HG02973 (cell line): ENCODE measurements around the gene ACVR1.

ENCODE experiments used
- ATAC-seq: cut with Tn5 transposase; IDR thresholded peaks from one replicate; pipeline ENCODE4 v1.9.1; 2021; ENCODE audit warnings: moderate library complexity; ENCODE audit not compliant: unreplicated experiment

Gene ACVR1

GRCh38 chr2:157800838-157801495 lies 75.2 kb downstream of the ACVR1 start:
- no peak for ATAC-seq

GRCh38 chr2:157793053-157793612 lies 83.0 kb downstream of the ACVR1 start:
- ATAC-seq, result no peak

GRCh38 chr2:157792335-157793052 lies 83.6 kb downstream of the ACVR1 start:
- ATAC-seq, result no peak

- no peak for ATAC-seq
Measured at GRCh38 chr2:157790780-157791179, 85.3 kb downstream of the ACVR1 start.

GRCh38 chr2:157789933-157790511 lies 86.1 kb downstream of the ACVR1 start:
- no peak for ATAC-seq

GRCh38 chr2:157789256-157789655 lies 86.9 kb downstream of the ACVR1 start:
- no peak for ATAC-seq

- ATAC-seq, result no peak
Measured at GRCh38 chr2:157788201-157788600, 87.9 kb downstream of the ACVR1 start.

- no peak for ATAC-seq
Measured at GRCh38 chr2:157787364-157787938, 88.7 kb downstream of the ACVR1 start.

GRCh38 chr2:157786663-157787363 lies 89.3 kb downstream of the ACVR1 start:
- no peak for ATAC-seq

GRCh38 chr2:157785866-157786662 lies 90.1 kb downstream of the ACVR1 start:
- ATAC-seq, result no peak

GRCh38 chr2:157785200-157785599 lies 90.9 kb downstream of the ACVR1 start:
- no peak for ATAC-seq

- no peak for ATAC-seq
Measured at GRCh38 chr2:157784823-157785175, 91.3 kb downstream of the ACVR1 start.

GRCh38 chr2:157784169-157784822 lies 91.8 kb downstream of the ACVR1 start:
- no peak for ATAC-seq

GRCh38 chr2:157783245-157783644 lies 92.9 kb downstream of the ACVR1 start:
- ATAC-seq, result no peak

- ATAC-seq, result no peak
Measured at GRCh38 chr2:157782057-157782845, 93.9 kb downstream of the ACVR1 start.

GRCh38 chr2:157780211-157780610 lies 95.9 kb downstream of the ACVR1 start:
- no peak for ATAC-seq

GRCh38 chr2:157779794-157780193 lies 96.3 kb downstream of the ACVR1 start:
- ATAC-seq, result no peak

- ATAC-seq, result no peak
Measured at GRCh38 chr2:157777427-157777826, 98.7 kb downstream of the ACVR1 start.

GRCh38 chr2:157771234-157771633 lies 104.9 kb downstream of the ACVR1 start:
- no peak for ATAC-seq
